PC-9 (cell line): ENCODE measurements around the gene IVNS1ABP.

Experiments used
- CTCF ChIP-seq: fragments of 200-600 bp; sonication (generic); conservative IDR thresholded peaks from 2 replicates; pipeline ENCODE4 v1.6.1; 2017; ENCODE audit warnings: mixed run types, antibody characterized with exemption, mild to moderate bottlenecking, moderate library complexity
- EZH2 ChIP-seq: fragments of 200-600 bp; sonication (generic); IDR thresholded peaks from 2 replicates; pipeline ENCODE4 v1.8.0; 2017; ENCODE audit warnings: antibody characterized with exemption, low read depth

GRCh38 chr1:185292237-185292636, 24.8 kb downstream of the IVNS1ABP start:
- TF ChIP-seq CTCF (no peak), EZH2 (no peak)
